GOT3 (cell line): ENCODE results near the gene DYNC1I1.

Experiments used
- DNase-seq: peaks from one replicate; lab custom pipeline; 2025; ENCODE audit warnings: mixed read lengths; lab: John Stamatoyannopoulos, UW

The DYNC1I1 gene

GRCh38 chr7:96136600-96137239, 364.4 kb downstream of the DYNC1I1 start:
- no peak for DNase-seq

DNA sequence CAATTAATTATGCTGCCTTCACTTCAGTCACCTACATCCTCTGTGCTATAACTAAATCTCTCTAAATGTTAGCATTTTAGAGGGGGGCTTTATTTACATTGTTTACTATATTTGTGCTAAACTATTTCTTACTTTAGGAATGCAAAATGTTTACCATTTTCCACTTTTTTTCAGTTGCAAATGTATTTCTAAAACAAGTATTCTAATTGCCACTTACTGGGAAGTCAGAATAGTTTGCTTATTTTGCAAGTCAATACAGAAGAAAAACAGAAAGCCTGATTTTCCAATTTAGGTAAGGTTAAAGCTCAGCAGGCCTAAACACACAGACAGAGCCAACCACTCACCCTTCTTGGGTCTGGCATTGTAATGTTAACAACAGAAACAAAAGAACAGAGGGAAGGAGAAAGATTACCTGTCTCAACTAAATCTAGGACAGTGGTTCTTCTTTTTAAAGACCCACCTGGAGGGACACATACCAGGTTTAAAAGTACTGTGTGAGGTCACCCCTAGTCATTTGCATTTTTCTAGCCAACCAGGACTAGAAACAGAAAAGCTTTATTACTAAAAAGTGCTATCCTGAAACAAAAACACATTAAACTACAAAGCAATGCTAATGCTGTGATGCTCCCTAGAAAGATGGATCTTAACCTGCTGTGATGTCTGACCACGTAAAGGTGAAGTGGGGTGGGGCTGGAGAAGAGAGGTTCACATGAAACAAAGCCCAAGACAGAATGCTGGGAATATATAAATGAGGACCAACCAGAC, 371.3 kb downstream of the DYNC1I1 start:
- DNase-seq, result no peak

- DNase-seq, result no peak
Measured at GRCh38 chr7:96144260-96144526, 371.8 kb downstream of the DYNC1I1 start.
